ENCODE results near the gene BRD9. TPM values are rescaled to one million over a fixed set of nuclear protein-coding genes. Genes with fewer than 3 reads are reported as not detected.
"Not testable (repeated sequence)": the region's sequence is repeated elsewhere in the genome, so short reads cannot be mapped to it uniquely, and the experiment has no call there.

BRD9 gene
- total and polyA plus RNA-seq, 2 of the 13 experiments (the other 11 are each of a cell fraction or from before 2014, with no cell fraction given), result 5.2 to 22.9 TPM

- H3K9ac ChIP-seq (ENCODE audit: insufficient read depth, low read depth, low read length); FAIRE-seq; BruUV-seq (replicated peaks); H4K20me1 ChIP-seq (ENCODE audit: insufficient read depth, low read length); DNase-seq (ENCODE audit: low spot score); H3K36me3 ChIP-seq (replicated peaks in 1 of 2; ENCODE audit: control insufficient read depth in 1 of 2, insufficient read depth in 2 of 2, low read length in 2 of 2); H3K9me3 ChIP-seq (ENCODE audit: low read length); H3K4me2 ChIP-seq (ENCODE audit: low read depth, low read length); H3K27ac ChIP-seq (ENCODE audit: extremely low read length, insufficient read depth, low read length); H3K79me2 ChIP-seq (ENCODE audit: insufficient read depth, low read length); CTCF ChIA-PET (ENCODE audit: low intra/inter-chr PET ratio, low total read pairs); ATAC-seq; H3K4me3 ChIP-seq (replicated peaks in 1 of 3; ENCODE audit: insufficient read depth in 1 of 3, low read depth in 2 of 3, low read length in 3 of 3); in situ Hi-C loops (cut with HindIII; ENCODE audit: extremely low pct_ligation_motif_present, low pct_unique_long_range_greater_than_20kb); H2AFZ ChIP-seq (ENCODE audit: low read length); POLR2A ChIA-PET: not testable (repeated sequence)
- Histone ChIP-seq H3K27me3 (ENCODE audit: control insufficient read depth in 1 of 2, insufficient read depth in 2 of 2, low read length in 2 of 2) (peaks cover 0 to 17% of the 10 kb centered on the region in 2 experiments; a peak in 3 of 5 replicates), H3K4me1 (ENCODE audit: insufficient read depth, low read length) (peaks cover 39% of the 10 kb centered on the region)
- WGBS (ENCODE audit: low lambda C conversion rate), result 65% methylated on average over 18 of the region's 18 CpGs
- intact Hi-C loops (cut with micrococcal nuclease; ENCODE audit: unreplicated experiment), result loop anchor here (5.0 kb wide), 1 partner anchor 39 kb away; the partner anchor contains the start of genes BRD9 and TRIP13
These were observed 39.0 kb downstream of the BRD9 start for GRCh38 chr5:853416-854090.

DNA sequence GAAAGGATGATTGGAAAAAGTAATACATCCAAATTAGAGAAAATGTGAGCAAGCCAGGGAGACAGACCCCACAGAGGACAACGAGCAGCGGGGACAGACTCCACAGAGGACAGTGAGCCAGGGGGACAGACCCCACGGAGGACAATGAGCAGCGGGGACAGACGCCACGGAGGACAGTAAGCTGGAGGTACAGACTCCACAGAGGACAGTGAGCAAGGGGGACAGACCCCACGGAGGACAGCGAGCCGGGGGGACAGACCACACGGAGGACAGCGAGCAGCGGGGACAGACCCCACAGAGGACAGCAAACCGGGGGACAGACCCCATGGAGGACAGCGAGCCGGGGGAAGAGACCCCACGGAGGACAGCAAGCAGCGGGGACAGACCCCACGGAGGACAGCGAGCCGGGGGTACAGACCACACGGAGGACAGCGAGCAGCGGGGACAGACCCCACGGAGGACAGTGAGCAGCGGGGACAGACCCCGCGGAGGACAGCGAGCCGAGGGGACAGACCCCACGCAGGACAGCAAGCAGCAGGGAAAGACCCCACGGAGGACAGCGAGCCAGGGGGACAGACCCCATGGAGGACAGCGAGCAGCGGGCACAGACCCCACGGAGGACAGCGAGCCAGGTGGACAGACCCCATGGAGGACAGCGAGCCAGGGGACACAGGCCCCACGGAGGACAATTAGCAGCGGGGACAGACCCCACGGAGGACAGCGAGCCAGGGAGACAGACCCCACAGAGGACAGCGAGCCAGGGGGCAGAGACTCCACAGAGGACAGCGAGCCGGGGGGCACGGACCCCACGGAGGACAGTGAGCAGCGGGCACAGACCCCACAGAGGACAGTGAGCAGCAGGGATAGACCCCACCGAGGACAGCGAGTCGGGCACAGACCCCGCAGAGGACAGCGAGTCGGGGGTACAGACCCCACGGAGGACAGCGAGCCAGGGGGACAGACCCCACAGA, 39.9 kb downstream of the BRD9 start:
- no peaks in the 10 kb centered on the region for H3K9me3 ChIP-seq (ENCODE audit: low read length)
- no TSS peak for BruUV-seq (replicated peaks)
- CTCF ChIA-PET (ENCODE audit: low intra/inter-chr PET ratio, low total read pairs), result no interaction called here
- no peaks in the 10 kb centered on the region for H3K36me3 ChIP-seq (replicated peaks in 1 of 2; ENCODE audit: control insufficient read depth in 1 of 2, insufficient read depth in 2 of 2, low read length in 2 of 2)
- DNase-seq (ENCODE audit: low spot score) (no peak), ATAC-seq (no peak), FAIRE-seq (no peak)
- H3K4me3 ChIP-seq (replicated peaks in 1 of 3; ENCODE audit: insufficient read depth in 1 of 3, low read depth in 2 of 3, low read length in 3 of 3), result no peak overlapping the region
- no peaks in the 10 kb centered on the region for H3K79me2 ChIP-seq (ENCODE audit: insufficient read depth, low read length)
- no peak overlapping the region for H2AFZ ChIP-seq (ENCODE audit: low read length)
- POLR2A ChIA-PET, result no interaction called here
- no peak overlapping the region for H3K4me2 ChIP-seq (ENCODE audit: low read depth, low read length)
- H3K4me1 ChIP-seq (ENCODE audit: insufficient read depth, low read length), result peaks cover 39% of the 10 kb centered on the region
- no peak overlapping the region for H3K9ac ChIP-seq (ENCODE audit: insufficient read depth, low read depth, low read length)
- no peak for TF ChIP-seq PITX1 (CRISPR knock-in tag; IDR thresholded peaks at IDR 0.05)
- TF ChIP-seq HMG20B (CRISPR knock-in tag; conservative IDR thresholded peaks at IDR 0.05), result no peak
- no peak for TF ChIP-seq ETV5 (CRISPR knock-in tag; IDR thresholded peaks at IDR 0.05; ENCODE audit: borderline replicate concordance)
- TF ChIP-seq ZSCAN31 (CRISPR knock-in tag; IDR thresholded peaks at IDR 0.05; ENCODE audit: low read depth), result no peak
- TF ChIP-seq ZNF672 (CRISPR knock-in tag; IDR thresholded peaks at IDR 0.05), result no peak
- no peak for TF ChIP-seq MTA1 (CRISPR knock-in tag; IDR thresholded peaks at IDR 0.05; ENCODE audit: borderline replicate concordance)
- no peak for TF ChIP-seq NFE2L1 (CRISPR knock-in tag; IDR thresholded peaks at IDR 0.05; ENCODE audit: borderline replicate concordance)
- TF ChIP-seq SIX4 (CRISPR knock-in tag; IDR thresholded peaks at IDR 0.05), result no peak
- TF ChIP-seq NFYB (CRISPR knock-in tag; IDR thresholded peaks at IDR 0.05), result no peak
- peaks cover 0 to 17% of the 10 kb centered on the region in 2 experiments; a peak in 3 of 5 replicates for H3K27me3 ChIP-seq (ENCODE audit: control insufficient read depth in 1 of 2, insufficient read depth in 2 of 2, low read length in 2 of 2)
- 65% methylated on average over 51 of the region's 55 CpGs for WGBS (ENCODE audit: low lambda C conversion rate)
- in situ Hi-C loops (cut with HindIII; ENCODE audit: extremely low pct_ligation_motif_present, low pct_unique_long_range_greater_than_20kb), result no loop called here
- peaks cover 2% of the 10 kb centered on the region; the same call in 1 of the 2 replicates for H4K20me1 ChIP-seq (ENCODE audit: insufficient read depth, low read length)
- no peak overlapping the region for H3K27ac ChIP-seq (ENCODE audit: extremely low read length, insufficient read depth, low read length)
- intact Hi-C loops (cut with micrococcal nuclease; ENCODE audit: unreplicated experiment), result loop anchor here (5.0 kb wide), 1 partner anchor 40 kb away; the partner anchor contains the start of genes BRD9 and TRIP13

Data from HepG2 (cell line).